H9 (cell line): Measurements from ENCODE around the gene HGF. TPM values are rescaled to one million over a fixed set of nuclear protein-coding genes. Genes with fewer than 3 reads are reported as not detected.

Source experiments
- DNase-seq: peaks from one replicate; pipeline ENCODE4 v3.0.0-alpha.2; 2017
- H2AFZ ChIP-seq: one replicate; pipeline ENCODE4 v1.6.1; 2013; ENCODE audit warnings: mild to moderate bottlenecking, low read length, control low read depth, moderate library complexity
- H2AK5ac ChIP-seq: 2 replicates; pipeline ENCODE4 v1.6.1; 2013; ENCODE audit warnings: low read length, control low read depth, mixed read lengths; ENCODE audit not compliant: insufficient read length
- H2BK120ac ChIP-seq: one replicate; pipeline ENCODE4 v1.6.1; 2013; ENCODE audit warnings: low read depth, mild to moderate bottlenecking, low read length, control low read depth, inconsistent platforms; ENCODE audit not compliant: poor library complexity, severe bottlenecking
- H2BK12ac ChIP-seq: 2 replicates; pipeline ENCODE4 v1.6.1; 2013; ENCODE audit warnings: low read length, control low read depth, mixed read lengths, low read depth; ENCODE audit not compliant: insufficient read length
- H2BK15ac ChIP-seq: 2 replicates; pipeline ENCODE4 v1.6.1; 2013; ENCODE audit warnings: low read depth, low read length, control low read depth
- H2BK20ac ChIP-seq: one replicate; pipeline ENCODE4 v1.6.1; 2013; ENCODE audit warnings: low read depth, mild to moderate bottlenecking, low read length, control low read depth, inconsistent platforms; ENCODE audit not compliant: poor library complexity, severe bottlenecking
- H2BK5ac ChIP-seq: 2 replicates; pipeline ENCODE4 v1.6.1; 2013; ENCODE audit warnings: low read length, control low read depth, mixed read lengths; ENCODE audit not compliant: insufficient read length
- H3K14ac ChIP-seq: 2 replicates; pipeline ENCODE4 v1.6.1; 2013; ENCODE audit warnings: low read length, control low read depth; ENCODE audit not compliant: insufficient read depth
- H3K18ac ChIP-seq: 2 replicates; pipeline ENCODE4 v1.6.1; 2013; ENCODE audit warnings: low read depth, mild to moderate bottlenecking, mixed read lengths, low read length, control low read depth; ENCODE audit not compliant: insufficient read length
- H3K23ac ChIP-seq: 2 replicates; pipeline ENCODE4 v1.6.1; 2013; ENCODE audit warnings: low read length, control low read depth, mixed read lengths, low read depth; ENCODE audit not compliant: insufficient read length
- H3K23me2 ChIP-seq: 2 replicates; pipeline ENCODE4 v1.6.1; 2013; ENCODE audit warnings: low read depth, mild to moderate bottlenecking, mixed read lengths, low read length, control low read depth; ENCODE audit not compliant: insufficient read length, poor library complexity, severe bottlenecking
- H3K27ac ChIP-seq: 2 replicates; pipeline ENCODE4 v1.5.1; 2013; ENCODE audit warnings: low read length, control low read depth, mixed read lengths, low read depth; ENCODE audit not compliant: insufficient read length
- H3K27me3 ChIP-seq: 2 replicates; pipeline ENCODE4 v1.6.1; 2013; ENCODE audit warnings: low read length, control low read depth, inconsistent platforms; ENCODE audit not compliant: insufficient read depth
- H3K4ac ChIP-seq: 2 replicates; pipeline ENCODE4 v1.6.1; 2013; ENCODE audit warnings: low read depth, mild to moderate bottlenecking, control low read depth, inconsistent platforms, low read length, moderate library complexity
- H3K4me1 ChIP-seq: 2 replicates; pipeline ENCODE4 v1.6.1; 2013; ENCODE audit warnings: low read length, control low read depth, inconsistent platforms; ENCODE audit not compliant: insufficient read depth
- H3K4me2 ChIP-seq: 2 replicates; pipeline ENCODE4 v1.6.1; 2013; ENCODE audit warnings: low read length, control low read depth, mixed read lengths; ENCODE audit not compliant: insufficient read length, insufficient read depth
- H3K56ac ChIP-seq: 2 replicates; pipeline ENCODE4 v1.6.1; 2013; ENCODE audit warnings: low read depth, mild to moderate bottlenecking, mixed read lengths, low read length, control low read depth; ENCODE audit not compliant: insufficient read length
- H3K79me1 ChIP-seq: 2 replicates; pipeline ENCODE4 v1.6.1; 2013; ENCODE audit warnings: low read depth, mild to moderate bottlenecking, moderate library complexity, low read length, control low read depth, inconsistent platforms; ENCODE audit not compliant: insufficient read depth, poor library complexity, severe bottlenecking
- H3K79me2 ChIP-seq: 2 replicates; pipeline ENCODE4 v1.6.1; 2013; ENCODE audit warnings: low read length, control low read depth, inconsistent platforms; ENCODE audit not compliant: insufficient read depth
- H3K9ac ChIP-seq: 2 replicates; pipeline ENCODE4 v1.6.1; 2013; ENCODE audit warnings: low read length, control low read depth, mixed read lengths; ENCODE audit not compliant: insufficient read length; ENCODE audit errors: extremely low read depth
- H3K9me3 ChIP-seq: one replicate; pipeline ENCODE4 v1.6.1; 2013; ENCODE audit warnings: low read depth, low read length, inconsistent platforms; ENCODE audit not compliant: control insufficient read depth
- H3T11ph ChIP-seq: one replicate; pipeline ENCODE4 v1.6.1; 2013; ENCODE audit warnings: mild to moderate bottlenecking, low read length, control low read depth, inconsistent platforms
- H4K20me1 ChIP-seq: one replicate; pipeline ENCODE4 v1.6.1; 2013; ENCODE audit not compliant: control insufficient read depth, insufficient read length, insufficient read depth
- H4K5ac ChIP-seq: 2 replicates; pipeline ENCODE4 v1.6.1; 2013; ENCODE audit warnings: low read depth, mild to moderate bottlenecking, mixed read lengths, low read length, control low read depth; ENCODE audit not compliant: insufficient read length
- H4K8ac ChIP-seq: replicated peaks from 2 replicates; pipeline ENCODE4 v1.6.1; 2013; ENCODE audit warnings: low read length, control low read depth, mixed read lengths, low read depth; ENCODE audit not compliant: insufficient read length
- H4K91ac ChIP-seq: 2 replicates; pipeline ENCODE4 v1.6.1; 2013; ENCODE audit warnings: low read depth, mild to moderate bottlenecking, moderate library complexity, mixed read lengths, low read length, control low read depth; ENCODE audit not compliant: insufficient read length
- H3K27ac Mint-ChIP-seq, 3 experiments: 2 replicates in 2 of 3; 3 replicates in 1 of 3; pipeline ENCODE4 v1.8.0; 2020 to 2021; ENCODE audit warnings: mixed read lengths in 3 of 3, mild to moderate bottlenecking in 1 of 3, moderate library complexity in 1 of 3
- H3K27me3 Mint-ChIP-seq: 2 replicates; pipeline ENCODE4 v1.8.0; 2021; ENCODE audit warnings: low read depth, mild to moderate bottlenecking, moderate library complexity, mixed read lengths
- H3K36me3 Mint-ChIP-seq, 3 experiments: 2 replicates in 2 of 3; 3 replicates in 1 of 3; pipeline ENCODE4 v1.8.0; 2020 to 2021; ENCODE audit warnings: low read depth in 3 of 3, mixed read lengths in 3 of 3; ENCODE audit not compliant: insufficient read depth in 1 of 3
- H3K4me1 Mint-ChIP-seq, 2 experiments: 2 replicates each; pipeline ENCODE4 v1.8.0; 2020; ENCODE audit warnings: mixed read lengths in 2 of 2
- H3K4me3 Mint-ChIP-seq, 2 experiments: 2 replicates in 1 of 2; 3 replicates in 1 of 2; pipeline ENCODE4 v1.8.0; 2020 to 2021; ENCODE audit warnings: mild to moderate bottlenecking in 2 of 2, mixed read lengths in 2 of 2, moderate library complexity in 1 of 2
- H3K9me3 Mint-ChIP-seq, 2 experiments: 2 replicates in 1 of 2; 3 replicates in 1 of 2; pipeline ENCODE4 v1.8.0; 2020; ENCODE audit warnings: mild to moderate bottlenecking in 2 of 2, mixed read lengths in 2 of 2, moderate library complexity in 1 of 2
- CTCF ChIP-seq: fragments of 200-600 bp; sonication (generic); conservative IDR thresholded peaks from 3 replicates; pipeline ENCODE4 v1.8.0; 2021; ENCODE audit warnings: antibody characterized with exemption, mild to moderate bottlenecking
- WGBS: extraction: QIAGEN DNeasy Blood & Tissue Kit; methylation state at CpG from one replicate; pipeline ENCODE4 v1.1.7; 2013; ENCODE audit warnings: missing lambda C conversion rate, low lambda C conversion rate, mixed read lengths; ENCODE audit not compliant: insufficient read length; ENCODE audit errors: extremely low coverage; 5-methylcytosine and 5-hydroxymethylcytosine counted together
- total RNA-seq: library from RNA; stranded (reverse); gene quantifications from 2 replicates; pipeline ENCODE4 v1.2.1, GENCODE V29; 2021

HGF gene
- total RNA-seq, 1 experiment from 2014 or later = 0.15 TPM

GRCh38 chr7:81780914-81781693 is 11.3 kb upstream of the HGF start:
- Mint-ChIP-seq H3K27ac (no peak overlapping the region), H3K27me3 (no peaks in the 10 kb centered on the region), H3K4me1 (peaks cover 3 to 7% of the 10 kb centered on the region in 2 experiments; a peak in 3 of 4 replicates), H3K36me3 (no peaks in the 10 kb centered on the region), H3K9me3 (no peaks in the 10 kb centered on the region; a peak in 2 of 5 replicates), H3K4me3 (no peak overlapping the region)
- no peak for DNase-seq
- H2AFZ ChIP-seq = no peak overlapping the region
- H3K79me2 ChIP-seq = no peaks in the 10 kb centered on the region
- H3K4ac ChIP-seq = no peak overlapping the region
- no peak overlapping the region for H4K5ac ChIP-seq
- H3K56ac ChIP-seq = no peak overlapping the region
- H4K8ac ChIP-seq = no peak overlapping the region
- no peak overlapping the region for H2BK120ac ChIP-seq
- no peaks in the 10 kb centered on the region for H4K20me1 ChIP-seq
- H2BK15ac ChIP-seq = no peak overlapping the region
- no peak overlapping the region for H2AK5ac ChIP-seq
- TF ChIP-seq CTCF = no peak
- no peaks in the 10 kb centered on the region for H3K23me2 ChIP-seq
- no CpG with 5 or more reads among the region's 2 CpGs for WGBS
- H3K14ac ChIP-seq = no peak overlapping the region
- H3K4me2 ChIP-seq = no peak overlapping the region
- H2BK5ac ChIP-seq = no peak overlapping the region
- no peaks in the 10 kb centered on the region for H3K27me3 ChIP-seq
- no peaks in the 10 kb centered on the region for H3K79me1 ChIP-seq
- no peak overlapping the region for H3K9ac ChIP-seq
- no peak overlapping the region for H3K27ac ChIP-seq
- H3K9me3 ChIP-seq = no peaks in the 10 kb centered on the region
- no peak overlapping the region for H4K91ac ChIP-seq
- H2BK20ac ChIP-seq = no peak overlapping the region
- no peak overlapping the region for H3K18ac ChIP-seq
- no peak overlapping the region for H2BK12ac ChIP-seq
- H3K23ac ChIP-seq = no peak overlapping the region
- H3T11ph ChIP-seq = no peak overlapping the region
- H3K4me1 ChIP-seq = no peaks in the 10 kb centered on the region
